ENCODE measurements around the gene CDK2AP2. TPM values are rescaled to one million over a fixed set of nuclear protein-coding genes. Genes with fewer than 3 reads are reported as not detected.

Gene CDK2AP2
- total and polyA plus RNA-seq, 2 donors (not counting 3 experiments of a cell fraction or from before 2014, with no cell fraction given), result 81.2 to 143 TPM

GRCh38 chr11:67525275-67525976 lies 17.5 kb upstream of the CDK2AP2 start:
- H3K27ac ChIP-seq (ENCODE audit: insufficient read depth, low read depth, low read length), result no peak overlapping the region
- no peaks in the 10 kb centered on the region for H3K4me1 ChIP-seq (ENCODE audit: control insufficient read depth, extremely low read depth, insufficient read depth, low read length)
- no peak overlapping the region for H2AFZ ChIP-seq (ENCODE audit: low read depth, low read length)
- no peaks in the 10 kb centered on the region for H3K79me2 ChIP-seq (ENCODE audit: control insufficient read depth, insufficient read depth, low read length)
- FAIRE-seq (no peak), DNase-seq (ENCODE audit: low read depth, low spot score) (no peak)
- dilution Hi-C loops (cut with MboI; ENCODE audit: extremely low pct_ligation_motif_present, low sequenced_read_pairs) (no loop called here), intact Hi-C loops (cut with micrococcal nuclease) (no loop called here)
- H3K27me3 ChIP-seq (ENCODE audit: control insufficient read depth in 2 of 2, insufficient read depth in 2 of 2, low read length in 2 of 2), result peaks cover 0 to 2% of the 10 kb centered on the region in 2 experiments
- no peaks in the 10 kb centered on the region for H4K20me1 ChIP-seq (replicated peaks; ENCODE audit: control insufficient read depth, extremely low read depth, insufficient read depth, low read length)
- POLR2A ChIA-PET, result no interaction called here
- H3K9me3 ChIP-seq (replicated peaks; ENCODE audit: control insufficient read depth, insufficient read depth, low read length), result no peaks in the 10 kb centered on the region
- no peak overlapping the region for H3K9ac ChIP-seq (replicated peaks; ENCODE audit: extremely low read depth, insufficient read depth, low read length)
- H3K36me3 ChIP-seq (ENCODE audit: control insufficient read depth in 2 of 2, extremely low read depth in 1 of 2, insufficient read depth in 2 of 2, low read length in 2 of 2), result no peaks in the 10 kb centered on the region
- no peak overlapping the region for H3K4me2 ChIP-seq (ENCODE audit: insufficient read depth, low read length)
- no peak overlapping the region for H3K4me3 ChIP-seq (replicated peaks in 1 of 3; ENCODE audit: insufficient read depth in 1 of 3, low read depth in 1 of 3, low read length in 3 of 3)
- no peaks in the 10 kb centered on the region for H3K9me1 ChIP-seq (replicated peaks; ENCODE audit: control insufficient read depth, extremely low read depth, insufficient read depth, low read length)
- BruUV-seq (replicated peaks), result no TSS peak
- CTCF ChIA-PET, result no interaction called here
- TF ChIP-seq POLR2A (IDR thresholded peaks at IDR 0.05; ENCODE audit: low read depth, low read length) (no peak), EZH2 (IDR thresholded peaks at IDR 0.05; ENCODE audit: borderline replicate concordance, low read depth, low read length, severe bottlenecking) (no peak), GATA2 (IDR thresholded peaks at IDR 0.05; ENCODE audit: insufficient read depth, insufficient read length, low read depth, low read length) (no peak), CTCF (IDR thresholded peaks at IDR 0.05; ENCODE audit: extremely low read depth in 1 of 2, insufficient read depth in 1 of 2, low read depth in 1 of 2, low read length in 2 of 2) (no peak), JUN (IDR thresholded peaks at IDR 0.05; ENCODE audit: borderline replicate concordance, insufficient read depth, insufficient read length, low read depth) (no peak), FOS (IDR thresholded peaks at IDR 0.05; ENCODE audit: borderline replicate concordance, insufficient read depth, low read length) (no peak), MAX (IDR thresholded peaks at IDR 0.05; ENCODE audit: insufficient read depth, insufficient read length) (no peak), MYC (IDR thresholded peaks at IDR 0.05; ENCODE audit: low read depth, low read length) (no peak), POLR2AphosphoS5 (IDR thresholded peaks at IDR 0.05; ENCODE audit: insufficient read depth, low read depth, low read length) (no peak)

Measured in endothelial cell of umbilical vein (primary cell).